ENCODE measurements around the gene SH2D3C. TPM values are rescaled to one million over a fixed set of nuclear protein-coding genes. Genes with fewer than 3 reads are reported as not detected.

SH2D3C gene
- total and polyA plus RNA-seq, 9 of the 15 experiments (the other 6 are each of a cell fraction or from before 2014, with no cell fraction given) = 0.03 to 1.2 (median 0.22) TPM; not detected in 1

DNA sequence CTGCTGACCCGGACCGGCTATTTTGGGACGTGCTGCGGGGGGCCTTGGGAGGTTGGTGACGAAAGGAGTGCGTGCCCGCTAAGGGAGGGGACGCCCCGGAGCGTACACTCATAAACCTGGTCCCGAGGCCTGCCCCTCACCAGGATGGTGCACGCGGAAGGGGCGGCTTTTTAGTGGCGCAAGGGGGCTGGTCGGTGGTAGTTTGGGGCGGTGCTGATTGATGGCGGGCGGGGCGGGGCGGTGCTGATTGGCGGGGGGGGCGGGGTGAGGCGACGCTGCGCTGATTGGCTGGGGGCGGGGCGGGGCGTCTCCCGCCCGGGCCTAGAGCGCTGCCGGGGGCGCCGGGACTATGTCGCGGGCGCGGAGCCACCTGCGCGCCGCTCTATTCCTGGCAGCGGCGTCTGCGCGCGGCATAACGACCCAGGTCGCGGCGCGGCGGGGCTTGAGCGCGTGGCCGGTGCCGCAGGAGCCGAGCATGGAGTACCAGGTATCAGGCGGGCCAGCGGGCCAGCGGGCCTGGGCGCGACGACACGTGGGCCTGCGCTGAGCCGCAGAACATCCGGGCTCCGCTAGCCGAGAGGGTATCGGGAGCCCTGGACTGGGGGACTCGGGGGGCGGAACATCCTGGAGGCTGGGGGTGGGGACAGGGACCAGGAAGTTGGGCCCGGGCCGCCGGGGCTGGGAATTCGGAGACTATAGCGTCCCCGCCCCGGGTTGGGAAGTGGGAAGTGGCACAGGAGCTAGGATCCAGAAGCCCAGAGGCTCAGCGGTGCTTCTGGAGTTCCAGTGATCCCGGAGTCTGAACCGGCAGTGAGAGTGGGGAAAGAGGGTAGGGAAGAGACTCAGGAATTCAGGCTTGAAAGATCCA is 24.3 kb upstream of the SH2D3C start, which contains the start of gene FPGS (continued):
- TF ChIP-seq, protein P1, sequence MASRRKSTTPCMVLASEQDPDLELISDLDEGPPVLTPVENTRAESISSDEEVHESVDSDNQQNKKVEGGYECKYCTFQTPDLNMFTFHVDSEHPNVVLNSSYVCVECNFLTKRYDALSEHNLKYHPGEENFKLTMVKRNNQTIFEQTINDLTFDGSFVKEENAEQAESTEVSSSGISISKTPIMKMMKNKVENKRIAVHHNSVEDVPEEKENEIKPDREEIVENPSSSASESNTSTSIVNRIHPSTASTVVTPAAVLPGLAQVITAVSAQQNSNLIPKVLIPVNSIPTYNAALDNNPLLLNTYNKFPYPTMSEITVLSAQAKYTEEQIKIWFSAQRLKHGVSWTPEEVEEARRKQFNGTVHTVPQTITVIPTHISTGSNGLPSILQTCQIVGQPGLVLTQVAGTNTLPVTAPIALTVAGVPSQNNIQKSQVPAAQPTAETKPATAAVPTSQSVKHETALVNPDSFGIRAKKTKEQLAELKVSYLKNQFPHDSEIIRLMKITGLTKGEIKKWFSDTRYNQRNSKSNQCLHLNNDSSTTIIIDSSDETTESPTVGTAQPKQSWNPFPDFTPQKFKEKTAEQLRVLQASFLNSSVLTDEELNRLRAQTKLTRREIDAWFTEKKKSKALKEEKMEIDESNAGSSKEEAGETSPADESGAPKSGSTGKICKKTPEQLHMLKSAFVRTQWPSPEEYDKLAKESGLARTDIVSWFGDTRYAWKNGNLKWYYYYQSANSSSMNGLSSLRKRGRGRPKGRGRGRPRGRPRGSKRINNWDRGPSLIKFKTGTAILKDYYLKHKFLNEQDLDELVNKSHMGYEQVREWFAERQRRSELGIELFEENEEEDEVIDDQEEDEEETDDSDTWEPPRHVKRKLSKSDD (conservative IDR thresholded peaks at IDR 0.05; ENCODE audit: low read length) = no peak
- TF ChIP-seq SUPT5H (IDR thresholded peaks at IDR 0.05) = peak; percentile 79
- no peak for TF ChIP-seq DDX20 (tag; IDR thresholded peaks at IDR 0.05; ENCODE audit: low read depth)
- TF ChIP-seq, protein P2, sequence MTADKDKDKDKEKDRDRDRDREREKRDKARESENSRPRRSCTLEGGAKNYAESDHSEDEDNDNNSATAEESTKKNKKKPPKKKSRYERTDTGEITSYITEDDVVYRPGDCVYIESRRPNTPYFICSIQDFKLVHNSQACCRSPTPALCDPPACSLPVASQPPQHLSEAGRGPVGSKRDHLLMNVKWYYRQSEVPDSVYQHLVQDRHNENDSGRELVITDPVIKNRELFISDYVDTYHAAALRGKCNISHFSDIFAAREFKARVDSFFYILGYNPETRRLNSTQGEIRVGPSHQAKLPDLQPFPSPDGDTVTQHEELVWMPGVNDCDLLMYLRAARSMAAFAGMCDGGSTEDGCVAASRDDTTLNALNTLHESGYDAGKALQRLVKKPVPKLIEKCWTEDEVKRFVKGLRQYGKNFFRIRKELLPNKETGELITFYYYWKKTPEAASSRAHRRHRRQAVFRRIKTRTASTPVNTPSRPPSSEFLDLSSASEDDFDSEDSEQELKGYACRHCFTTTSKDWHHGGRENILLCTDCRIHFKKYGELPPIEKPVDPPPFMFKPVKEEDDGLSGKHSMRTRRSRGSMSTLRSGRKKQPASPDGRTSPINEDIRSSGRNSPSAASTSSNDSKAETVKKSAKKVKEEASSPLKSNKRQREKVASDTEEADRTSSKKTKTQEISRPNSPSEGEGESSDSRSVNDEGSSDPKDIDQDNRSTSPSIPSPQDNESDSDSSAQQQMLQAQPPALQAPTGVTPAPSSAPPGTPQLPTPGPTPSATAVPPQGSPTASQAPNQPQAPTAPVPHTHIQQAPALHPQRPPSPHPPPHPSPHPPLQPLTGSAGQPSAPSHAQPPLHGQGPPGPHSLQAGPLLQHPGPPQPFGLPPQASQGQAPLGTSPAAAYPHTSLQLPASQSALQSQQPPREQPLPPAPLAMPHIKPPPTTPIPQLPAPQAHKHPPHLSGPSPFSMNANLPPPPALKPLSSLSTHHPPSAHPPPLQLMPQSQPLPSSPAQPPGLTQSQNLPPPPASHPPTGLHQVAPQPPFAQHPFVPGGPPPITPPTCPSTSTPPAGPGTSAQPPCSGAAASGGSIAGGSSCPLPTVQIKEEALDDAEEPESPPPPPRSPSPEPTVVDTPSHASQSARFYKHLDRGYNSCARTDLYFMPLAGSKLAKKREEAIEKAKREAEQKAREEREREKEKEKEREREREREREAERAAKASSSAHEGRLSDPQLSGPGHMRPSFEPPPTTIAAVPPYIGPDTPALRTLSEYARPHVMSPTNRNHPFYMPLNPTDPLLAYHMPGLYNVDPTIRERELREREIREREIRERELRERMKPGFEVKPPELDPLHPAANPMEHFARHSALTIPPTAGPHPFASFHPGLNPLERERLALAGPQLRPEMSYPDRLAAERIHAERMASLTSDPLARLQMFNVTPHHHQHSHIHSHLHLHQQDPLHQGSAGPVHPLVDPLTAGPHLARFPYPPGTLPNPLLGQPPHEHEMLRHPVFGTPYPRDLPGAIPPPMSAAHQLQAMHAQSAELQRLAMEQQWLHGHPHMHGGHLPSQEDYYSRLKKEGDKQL (CRISPR knock-in tag; IDR thresholded peaks at IDR 0.05; ENCODE audit: borderline replicate concordance) = no peak
- TF ChIP-seq, protein P3, sequence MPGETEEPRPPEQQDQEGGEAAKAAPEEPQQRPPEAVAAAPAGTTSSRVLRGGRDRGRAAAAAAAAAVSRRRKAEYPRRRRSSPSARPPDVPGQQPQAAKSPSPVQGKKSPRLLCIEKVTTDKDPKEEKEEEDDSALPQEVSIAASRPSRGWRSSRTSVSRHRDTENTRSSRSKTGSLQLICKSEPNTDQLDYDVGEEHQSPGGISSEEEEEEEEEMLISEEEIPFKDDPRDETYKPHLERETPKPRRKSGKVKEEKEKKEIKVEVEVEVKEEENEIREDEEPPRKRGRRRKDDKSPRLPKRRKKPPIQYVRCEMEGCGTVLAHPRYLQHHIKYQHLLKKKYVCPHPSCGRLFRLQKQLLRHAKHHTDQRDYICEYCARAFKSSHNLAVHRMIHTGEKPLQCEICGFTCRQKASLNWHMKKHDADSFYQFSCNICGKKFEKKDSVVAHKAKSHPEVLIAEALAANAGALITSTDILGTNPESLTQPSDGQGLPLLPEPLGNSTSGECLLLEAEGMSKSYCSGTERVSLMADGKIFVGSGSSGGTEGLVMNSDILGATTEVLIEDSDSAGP (CRISPR knock-in tag; IDR thresholded peaks at IDR 0.05) = no peak
- TF ChIP-seq, protein P4, sequence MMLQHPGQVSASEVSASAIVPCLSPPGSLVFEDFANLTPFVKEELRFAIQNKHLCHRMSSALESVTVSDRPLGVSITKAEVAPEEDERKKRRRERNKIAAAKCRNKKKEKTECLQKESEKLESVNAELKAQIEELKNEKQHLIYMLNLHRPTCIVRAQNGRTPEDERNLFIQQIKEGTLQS (IDR thresholded peaks at IDR 0.05) = no peak
- TF ChIP-seq, protein P4 (CRISPR knock-in tag; conservative IDR thresholded peaks at IDR 0.05) = no peak
- peak; percentile 75 for TF ChIP-seq TBP (optimal IDR thresholded peaks at IDR 0.05; ENCODE audit: low read depth, low read length)
- TF ChIP-seq ESRRB (CRISPR knock-in tag; IDR thresholded peaks at IDR 0.05; ENCODE audit: borderline replicate concordance) = no peak
- TF ChIP-seq, protein P5, sequence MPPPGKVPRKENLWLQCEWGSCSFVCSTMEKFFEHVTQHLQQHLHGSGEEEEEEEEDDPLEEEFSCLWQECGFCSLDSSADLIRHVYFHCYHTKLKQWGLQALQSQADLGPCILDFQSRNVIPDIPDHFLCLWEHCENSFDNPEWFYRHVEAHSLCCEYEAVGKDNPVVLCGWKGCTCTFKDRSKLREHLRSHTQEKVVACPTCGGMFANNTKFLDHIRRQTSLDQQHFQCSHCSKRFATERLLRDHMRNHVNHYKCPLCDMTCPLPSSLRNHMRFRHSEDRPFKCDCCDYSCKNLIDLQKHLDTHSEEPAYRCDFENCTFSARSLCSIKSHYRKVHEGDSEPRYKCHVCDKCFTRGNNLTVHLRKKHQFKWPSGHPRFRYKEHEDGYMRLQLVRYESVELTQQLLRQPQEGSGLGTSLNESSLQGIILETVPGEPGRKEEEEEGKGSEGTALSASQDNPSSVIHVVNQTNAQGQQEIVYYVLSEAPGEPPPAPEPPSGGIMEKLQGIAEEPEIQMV (tag; conservative IDR thresholded peaks at IDR 0.05; ENCODE audit: low read depth) = no peak

Data from K562 (cell line).